Left renal pelvis (tissue), 4 donors: ENCODE data around the gene OTUD4. TPM values are rescaled to one million over a fixed set of nuclear protein-coding genes. Genes with fewer than 3 reads are reported as not detected.

Experiments used
- DNase-seq, 4 donors: peaks; one replicate each; pipeline ENCODE4 v3.0.0-alpha.2; 2013; ENCODE audit warnings: low read depth in 4 of 4, low spot score in 3 of 4
- polyA plus RNA-seq, 4 donors: library from polyadenylated mRNA; unstranded; fragments of 120-200 nt; gene quantifications; one replicate each; pipeline ENCODE4 v1.2.1, GENCODE V29; 2013; ENCODE audit not compliant: insufficient read length in 4 of 4

Gene OTUD4
- polyA plus RNA-seq, 4 donors = 30.7 to 46.7 (median 41.2) TPM

DNA sequence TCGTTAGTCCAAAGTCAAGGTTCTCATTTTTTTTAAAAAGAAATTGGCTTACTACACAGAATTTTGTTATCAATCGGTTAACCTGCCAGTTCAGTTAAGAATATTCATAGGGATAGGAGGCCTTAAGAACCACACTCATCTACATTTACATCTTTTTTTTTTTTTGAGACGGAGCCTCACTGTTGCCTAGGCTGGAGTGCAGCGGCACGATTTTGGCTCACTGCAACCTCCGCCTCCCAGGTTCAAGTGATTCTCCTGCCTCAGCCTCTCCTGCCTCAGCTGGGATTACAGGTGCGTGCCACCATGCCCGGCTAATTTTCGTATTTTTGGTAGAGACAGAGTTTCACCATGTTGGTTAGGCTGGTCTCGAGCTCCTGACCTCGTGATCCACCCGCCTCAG is 48.5 kb downstream of the OTUD4 start:
- DNase-seq = no peak

DNA sequence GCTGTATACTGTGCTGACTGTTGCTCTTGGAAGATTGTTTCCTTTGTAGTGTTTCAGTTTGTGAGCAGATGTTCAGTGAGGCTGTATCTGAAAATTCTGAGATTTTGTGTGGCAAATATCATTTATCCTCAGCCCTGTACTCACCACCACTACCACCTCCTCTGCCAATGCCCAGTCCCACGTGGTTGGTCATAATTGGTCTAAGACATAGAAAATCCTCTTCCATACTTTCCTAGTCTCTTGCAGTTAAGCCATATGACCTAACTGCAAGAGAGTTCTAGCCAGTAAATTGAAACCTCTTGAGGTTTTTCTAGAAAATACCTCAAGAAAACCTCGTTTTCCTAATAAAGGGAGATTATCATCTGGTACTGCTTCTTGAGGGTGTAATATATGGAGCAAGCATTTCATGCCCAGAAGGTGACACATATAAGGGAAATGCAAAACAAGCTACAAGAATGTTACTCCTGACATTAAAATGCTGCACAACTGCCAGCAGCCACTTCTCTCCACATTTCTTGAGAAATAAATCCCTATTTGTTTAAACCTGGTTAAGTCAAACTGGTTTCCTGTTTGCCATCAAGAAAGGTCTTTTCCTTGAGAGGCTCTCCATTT is 49.5 kb downstream of the OTUD4 start:
- DNase-seq = no peak

DNA sequence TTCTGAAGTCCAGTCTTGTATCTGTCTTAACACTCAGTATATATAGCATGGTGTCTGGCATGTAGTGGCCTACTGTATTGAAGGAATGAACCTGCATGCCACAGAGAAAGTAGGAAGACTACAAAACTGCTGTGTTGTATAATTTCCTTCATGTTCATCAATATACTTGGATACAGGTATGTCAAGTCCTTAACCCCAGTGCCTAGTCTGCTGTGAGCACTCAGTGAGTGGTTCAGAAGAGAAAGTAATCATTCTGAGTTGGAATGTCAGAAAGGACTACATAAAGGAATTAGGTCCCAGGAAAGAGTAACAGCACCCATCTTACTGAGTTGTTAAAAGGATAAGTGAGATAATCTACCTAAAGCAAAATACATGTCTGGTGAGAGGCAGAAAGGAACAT is 50.3 kb downstream of the OTUD4 start:
- no peak for DNase-seq

DNA sequence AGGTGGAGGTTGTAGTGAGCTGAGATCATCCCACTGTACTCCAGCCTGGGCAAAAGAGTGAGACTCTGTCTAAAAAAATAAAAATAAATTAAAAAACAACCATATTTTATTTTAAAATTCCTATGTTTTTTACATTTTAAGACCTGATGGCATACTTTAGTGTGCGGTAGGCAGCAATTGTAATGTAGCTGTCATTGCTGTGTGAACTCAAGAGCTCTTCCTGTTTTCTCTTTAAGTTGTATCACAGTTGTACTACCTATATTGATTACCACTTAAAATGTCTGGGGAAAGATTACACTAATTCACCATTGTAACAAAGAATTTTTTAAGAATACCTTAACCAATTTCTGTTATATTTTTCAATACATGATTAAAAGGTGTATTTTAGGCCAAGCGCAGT is 55.0 kb downstream of the OTUD4 start:
- no peak for DNase-seq

DNA sequence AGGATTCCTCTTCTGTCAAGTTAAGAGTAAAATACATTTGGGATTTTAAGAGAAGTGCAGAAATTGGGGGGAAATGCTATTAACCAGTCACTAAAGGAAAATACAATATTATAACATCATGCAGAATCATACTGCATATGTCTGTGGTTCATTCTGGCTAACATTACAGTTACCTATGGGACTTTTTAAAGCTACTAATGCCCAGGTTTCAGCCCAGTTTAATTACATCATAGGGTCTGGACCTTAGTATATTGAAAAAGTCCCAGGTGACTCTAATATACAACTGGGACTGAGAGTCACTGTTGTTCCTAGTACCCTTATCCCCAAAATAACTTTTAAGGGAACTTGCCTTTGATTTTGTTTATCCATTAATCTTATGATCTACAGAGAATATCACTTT is 72.3 kb downstream of the OTUD4 start:
- DNase-seq = no peak

DNA sequence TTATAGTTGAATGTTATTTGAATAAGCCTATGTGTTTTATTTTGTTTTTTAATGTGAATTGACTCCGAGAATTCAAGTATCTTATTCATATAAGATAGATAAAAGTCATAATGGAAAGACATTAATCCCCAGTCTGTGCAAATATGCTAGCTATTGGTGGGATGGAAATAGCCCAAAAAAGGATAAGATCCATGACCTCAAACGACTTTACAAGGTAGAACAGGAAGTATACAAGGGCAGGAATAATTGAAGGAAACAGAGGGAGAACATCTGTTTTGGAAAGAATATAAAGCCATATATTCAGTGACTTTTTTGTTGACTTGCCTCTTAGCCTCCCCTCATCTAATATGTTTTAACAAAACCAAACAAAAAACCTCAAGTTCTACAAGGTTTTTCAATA is 73.3 kb downstream of the OTUD4 start:
- DNase-seq = no peak

DNA sequence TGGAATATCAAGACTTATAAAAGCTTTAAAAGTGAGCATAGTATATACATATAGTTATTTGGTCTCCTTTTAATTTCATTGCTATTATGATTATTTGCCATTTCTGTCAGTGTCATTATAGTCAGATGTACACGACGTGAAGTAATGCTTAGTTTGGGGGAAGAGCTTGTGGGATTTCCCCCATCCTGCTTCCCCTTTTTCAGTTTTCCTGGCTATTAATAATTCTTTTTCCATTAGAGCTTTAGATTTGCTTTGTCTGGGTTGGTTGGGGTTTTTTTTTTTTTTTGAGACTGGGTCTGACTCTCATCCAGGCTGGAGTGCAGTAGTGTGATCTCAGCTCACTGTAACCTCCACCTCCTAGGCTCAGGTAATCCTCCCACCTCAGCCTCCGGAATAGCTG is 76.9 kb downstream of the OTUD4 start:
- DNase-seq = no peak

DNA sequence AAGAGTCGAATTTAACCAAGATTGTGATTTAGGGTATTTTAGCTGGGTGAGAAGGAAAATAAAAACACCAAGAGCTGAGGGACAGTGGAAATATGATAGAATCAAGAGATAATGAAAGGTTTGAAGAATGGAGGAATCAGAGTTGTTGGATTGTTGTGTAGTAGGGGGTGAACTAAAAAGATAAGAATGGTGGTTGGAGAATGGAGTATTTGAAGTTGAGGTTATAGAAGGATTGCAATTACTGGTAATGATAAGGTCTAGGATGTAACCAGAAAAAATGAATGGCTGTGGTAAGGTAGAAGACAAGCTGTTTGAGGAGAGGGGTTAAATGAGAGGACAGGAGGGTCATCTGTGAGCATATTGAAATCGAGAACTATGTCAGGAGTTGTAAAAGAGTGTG is 77.8 kb downstream of the OTUD4 start:
- no peak for DNase-seq

DNA sequence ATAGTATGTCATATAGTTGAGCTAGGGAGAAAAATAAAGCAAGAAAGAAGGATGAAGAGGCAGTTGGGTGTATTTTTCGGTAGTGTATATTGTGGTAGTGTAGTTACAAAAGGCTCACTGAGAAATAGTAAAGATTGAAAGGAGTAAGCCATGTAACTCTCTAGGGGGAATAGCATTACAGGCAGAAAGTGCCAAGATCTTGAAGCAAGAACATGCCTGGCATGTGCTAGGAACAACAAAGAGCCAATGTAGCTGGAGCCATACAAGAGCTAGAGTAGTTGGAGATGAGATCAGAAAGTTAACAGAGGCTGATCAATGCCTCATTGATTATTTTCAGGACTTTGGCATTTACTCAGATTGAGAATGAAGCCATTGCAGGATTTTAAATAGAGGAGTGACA is 79.3 kb downstream of the OTUD4 start:
- DNase-seq = no peak

DNA sequence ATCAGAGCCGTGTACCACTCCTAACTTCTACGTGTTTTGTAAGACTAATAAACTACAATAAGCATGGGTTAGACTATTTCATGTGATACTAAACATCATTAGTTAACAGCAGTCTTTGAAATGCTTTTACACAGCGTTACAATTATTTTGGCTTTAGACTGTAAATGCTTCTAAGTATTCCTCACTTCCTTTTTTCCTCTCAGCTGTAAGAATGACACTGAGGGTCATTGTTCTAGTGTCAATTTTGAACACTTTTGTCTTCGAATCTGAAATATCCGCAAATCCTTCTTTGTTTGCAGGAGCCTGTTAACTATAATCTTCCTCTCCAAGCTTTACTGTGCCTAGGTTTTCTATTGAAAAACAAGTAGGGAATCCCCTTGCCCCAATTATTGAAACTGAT is 80.7 kb downstream of the OTUD4 start:
- no peak for DNase-seq

DNA sequence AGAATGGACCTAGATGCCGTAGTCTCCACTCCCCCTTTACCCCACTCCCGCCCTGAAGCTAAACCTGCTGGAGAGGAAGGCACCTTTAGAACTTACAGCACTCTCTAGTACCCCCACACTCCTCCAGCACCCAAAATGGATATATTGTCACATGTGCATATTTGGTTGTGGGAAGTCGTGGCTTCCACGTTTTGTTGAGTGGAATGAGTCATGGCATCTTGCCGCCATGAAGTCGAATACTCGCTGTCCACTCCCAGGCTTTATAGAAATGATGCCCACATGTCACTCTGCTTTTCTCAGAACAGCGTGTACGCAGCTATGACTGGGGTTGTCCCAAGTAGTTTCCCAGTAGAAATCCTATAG is 81.7 kb downstream of the OTUD4 start:
- peak in 3 of 4 donors; percentile 5 to 36 (median 16) for DNase-seq

DNA sequence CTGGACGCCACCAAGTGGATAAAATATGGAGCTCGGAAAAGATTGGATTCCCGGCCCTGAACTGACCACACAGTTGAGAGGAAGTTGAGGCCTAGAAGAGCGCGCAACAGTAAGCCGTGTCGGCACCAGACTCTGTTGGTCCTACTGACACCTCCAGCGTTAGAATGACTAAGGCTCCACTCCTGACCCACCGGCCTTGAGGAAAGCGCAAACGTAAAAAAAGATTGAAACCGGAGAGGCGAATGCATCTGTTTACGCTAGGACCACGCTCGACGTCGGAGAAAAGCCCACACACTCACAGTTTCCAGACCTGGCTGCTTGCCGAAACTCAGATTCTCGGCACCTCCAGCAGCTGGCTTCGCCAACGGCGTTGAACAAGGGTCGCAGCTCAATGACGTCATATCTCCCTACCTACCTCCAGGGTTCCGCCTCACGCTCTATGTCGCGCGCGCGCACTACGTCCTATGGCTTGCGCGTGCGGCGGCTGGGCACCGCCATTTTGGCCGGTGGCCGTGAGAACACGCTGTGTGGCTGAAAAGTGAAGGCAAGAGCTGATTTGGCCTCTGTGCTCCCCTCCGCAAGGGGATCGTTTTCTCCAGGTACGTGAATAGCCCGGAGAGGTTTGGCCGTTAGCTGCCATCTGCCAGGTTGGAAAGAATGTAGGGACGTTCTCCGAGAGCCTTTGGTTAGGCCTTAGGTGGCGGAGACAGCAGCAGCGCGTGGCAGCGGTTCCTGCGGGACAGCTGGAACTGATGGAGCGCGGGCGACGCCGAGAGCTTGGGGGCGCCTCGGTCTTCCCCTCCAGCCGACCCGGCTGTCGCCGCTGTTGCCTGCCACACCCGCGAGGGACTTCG is 82.3 kb downstream of the OTUD4 start, which contains the start of the genes ABCE1 and ANAPC10:
Gene ABCE1, plus strand, starts transcription at position 491 of the 854 bp plus-strand sequence. CDS start 6,102 bp downstream, outside the sequence.
Gene ANAPC10, minus strand, starts transcription at position 376 of the 854 bp plus-strand sequence. CDS start 2,097 bp downstream, outside the sequence.
- peak; percentile 92 to 96 (median 96) for DNase-seq

DNA sequence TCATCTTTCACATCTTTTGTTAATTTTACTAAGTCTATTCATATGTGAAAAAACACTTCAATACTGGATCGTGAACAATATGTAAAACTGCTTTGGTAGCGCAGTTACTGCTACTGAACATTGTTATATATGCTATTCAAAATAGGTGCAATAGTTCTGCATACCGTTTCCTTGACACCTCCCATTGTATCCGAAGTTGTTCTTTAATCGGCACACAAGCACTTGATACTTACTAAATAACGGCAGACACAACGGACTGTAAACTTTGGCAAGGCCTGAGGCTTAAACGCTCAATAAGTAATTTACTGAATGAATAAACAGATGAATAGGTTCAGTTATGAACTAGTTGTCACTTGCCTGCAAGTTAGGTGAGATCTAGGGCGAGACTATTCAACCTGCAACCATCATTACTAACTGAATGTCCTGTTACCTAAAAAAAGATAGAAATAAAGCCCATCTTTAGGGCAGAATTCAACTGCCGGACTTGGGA is 83.0 kb downstream of the OTUD4 start:
- no peak for DNase-seq

DNA sequence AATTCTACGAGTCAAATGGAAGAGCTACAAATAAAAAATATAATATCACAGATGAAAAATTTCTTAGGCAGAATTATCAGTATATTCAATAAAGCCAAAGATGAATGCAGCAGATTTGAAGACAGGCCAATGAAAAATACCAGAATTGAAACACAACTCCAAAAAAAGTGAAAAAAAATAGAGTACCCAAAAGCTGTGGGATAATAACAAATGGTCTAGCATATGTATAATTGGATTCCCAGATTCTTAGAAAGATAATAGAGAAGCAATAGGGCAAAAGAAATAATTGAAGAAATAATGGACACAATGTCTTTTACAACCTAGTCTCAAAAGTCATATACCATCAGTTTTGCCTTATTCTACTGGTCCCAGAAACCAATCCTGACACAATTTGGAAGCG is 86.8 kb downstream of the OTUD4 start:
- DNase-seq = no peak

DNA sequence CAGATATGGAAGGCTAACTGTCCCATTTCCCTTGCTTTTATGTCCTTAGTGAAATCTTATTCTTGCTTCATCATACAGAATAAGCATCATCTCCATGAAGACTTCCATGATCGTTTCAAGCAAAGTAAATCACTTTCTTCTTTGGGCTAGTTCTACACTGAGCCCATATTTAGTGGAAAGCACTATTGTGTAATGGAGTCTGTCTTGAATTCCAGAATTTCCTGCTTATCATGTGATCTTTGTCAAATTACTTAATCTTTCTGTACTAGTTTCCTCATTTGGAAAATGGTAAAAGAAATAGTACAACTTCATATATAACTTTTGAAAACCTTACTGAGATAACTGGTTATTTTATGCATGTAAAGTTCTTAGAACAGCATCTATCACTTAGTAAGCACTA is 90.0 kb downstream of the OTUD4 start:
- no peak for DNase-seq

DNA sequence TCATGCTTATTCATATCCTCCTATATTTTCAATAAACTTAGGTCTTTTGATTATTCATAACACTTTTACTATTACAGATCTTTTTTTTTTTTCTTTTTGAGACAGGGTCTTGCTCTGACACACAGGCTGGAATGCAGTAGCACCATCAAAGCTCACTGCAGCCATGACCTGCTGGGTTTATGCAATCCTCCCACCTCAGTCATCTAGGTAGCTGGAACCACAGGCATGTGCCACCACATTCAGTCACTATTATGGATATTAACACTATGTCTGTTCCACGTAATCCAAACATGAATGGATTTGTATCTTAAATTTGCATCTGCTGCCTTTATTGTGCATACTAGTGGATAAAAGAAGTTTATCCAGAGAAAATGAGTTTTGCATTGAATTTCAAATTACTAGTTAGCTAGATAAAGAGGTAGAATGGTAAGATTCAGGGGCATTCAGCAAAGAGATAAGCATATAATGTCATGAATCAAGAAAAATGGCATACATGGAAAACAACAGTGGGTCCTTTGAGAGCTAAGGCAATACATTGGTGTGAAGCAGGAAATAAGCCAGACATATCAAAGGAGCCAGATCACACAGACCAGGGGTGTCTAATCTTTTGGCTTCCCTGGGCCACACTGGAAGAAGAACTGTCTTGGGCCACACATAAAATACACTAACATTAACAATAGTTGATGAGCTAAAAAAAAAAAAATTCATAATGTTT is 96.3 kb downstream of the OTUD4 start:
- no peak for DNase-seq

Other genes starting within 250 kb of the OTUD4 start
- gene ANAPC10, start 82.4 kb downstream of the OTUD4 start, polyA plus RNA-seq = 10 to 100 TPM; 26.6 to 35.1 (median 30.5) TPM
- 10 to 100 TPM; 62.6 to 76.0 (median 72.9) TPM for gene ABCE1, start 82.3 kb downstream of the OTUD4 start, polyA plus RNA-seq